Measurements from ENCODE around the gene KLHDC8A. TPM values are rescaled to one million over a fixed set of nuclear protein-coding genes. Genes with fewer than 3 reads are reported as not detected.

KLHDC8A gene
- total RNA-seq, 1 donor: not detected

GRCh38 chr1:205353612-205354011, 3.1 kb downstream of the KLHDC8A start:
- TF ChIP-seq, protein P1, sequence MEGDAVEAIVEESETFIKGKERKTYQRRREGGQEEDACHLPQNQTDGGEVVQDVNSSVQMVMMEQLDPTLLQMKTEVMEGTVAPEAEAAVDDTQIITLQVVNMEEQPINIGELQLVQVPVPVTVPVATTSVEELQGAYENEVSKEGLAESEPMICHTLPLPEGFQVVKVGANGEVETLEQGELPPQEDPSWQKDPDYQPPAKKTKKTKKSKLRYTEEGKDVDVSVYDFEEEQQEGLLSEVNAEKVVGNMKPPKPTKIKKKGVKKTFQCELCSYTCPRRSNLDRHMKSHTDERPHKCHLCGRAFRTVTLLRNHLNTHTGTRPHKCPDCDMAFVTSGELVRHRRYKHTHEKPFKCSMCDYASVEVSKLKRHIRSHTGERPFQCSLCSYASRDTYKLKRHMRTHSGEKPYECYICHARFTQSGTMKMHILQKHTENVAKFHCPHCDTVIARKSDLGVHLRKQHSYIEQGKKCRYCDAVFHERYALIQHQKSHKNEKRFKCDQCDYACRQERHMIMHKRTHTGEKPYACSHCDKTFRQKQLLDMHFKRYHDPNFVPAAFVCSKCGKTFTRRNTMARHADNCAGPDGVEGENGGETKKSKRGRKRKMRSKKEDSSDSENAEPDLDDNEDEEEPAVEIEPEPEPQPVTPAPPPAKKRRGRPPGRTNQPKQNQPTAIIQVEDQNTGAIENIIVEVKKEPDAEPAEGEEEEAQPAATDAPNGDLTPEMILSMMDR (IDR thresholded peaks at IDR 0.05; ENCODE audit: extremely low read depth, low read depth, low read length): no peak
- Histone ChIP-seq H4K20me1 (ENCODE audit: insufficient read depth, low read length) (no peaks in the 10 kb centered on the region), H3K4me3 (ENCODE audit: insufficient read depth, low read length) (no peak overlapping the region), H3K9me3 (ENCODE audit: low read depth, low read length) (no peaks in the 10 kb centered on the region), H3K4me2 (ENCODE audit: insufficient read depth, low read length) (no peak overlapping the region), H3K79me2 (ENCODE audit: insufficient read depth, low read length) (no peaks in the 10 kb centered on the region), H3K4me1 (ENCODE audit: insufficient read depth, low read length) (peaks cover 8% of the 10 kb centered on the region), H3K27ac (ENCODE audit: low read depth, low read length) (no peak overlapping the region), H3K36me3 (ENCODE audit: insufficient read depth, low read length) (no peaks in the 10 kb centered on the region), H3K27me3 (ENCODE audit: insufficient read depth, low read length) (peaks cover 23% of the 10 kb centered on the region), H2AFZ (ENCODE audit: low read length) (no peak overlapping the region)
- no peak for DNase-seq (ENCODE audit: insufficient read length, low spot score, missing footprints)

GRCh38 chr1:205353191-205353590, 3.5 kb downstream of the KLHDC8A start:
- H3K4me2 ChIP-seq (ENCODE audit: insufficient read depth, low read length): no peak overlapping the region
- no peak overlapping the region for H2AFZ ChIP-seq (ENCODE audit: low read length)
- H3K4me3 ChIP-seq (ENCODE audit: insufficient read depth, low read length): no peak overlapping the region
- H3K9me3 ChIP-seq (ENCODE audit: low read depth, low read length): no peaks in the 10 kb centered on the region
- H4K20me1 ChIP-seq (ENCODE audit: insufficient read depth, low read length): no peaks in the 10 kb centered on the region
- no peak overlapping the region for H3K27ac ChIP-seq (ENCODE audit: low read depth, low read length)
- no peaks in the 10 kb centered on the region for H3K79me2 ChIP-seq (ENCODE audit: insufficient read depth, low read length)
- H3K36me3 ChIP-seq (ENCODE audit: insufficient read depth, low read length): no peaks in the 10 kb centered on the region
- TF ChIP-seq, protein P1 (IDR thresholded peaks at IDR 0.05; ENCODE audit: extremely low read depth, low read depth, low read length): no peak
- no peak for DNase-seq (ENCODE audit: insufficient read length, low spot score, missing footprints)
- H3K27me3 ChIP-seq (ENCODE audit: insufficient read depth, low read length): peaks cover 22% of the 10 kb centered on the region
- H3K4me1 ChIP-seq (ENCODE audit: insufficient read depth, low read length): peaks cover 8% of the 10 kb centered on the region

DNA sequence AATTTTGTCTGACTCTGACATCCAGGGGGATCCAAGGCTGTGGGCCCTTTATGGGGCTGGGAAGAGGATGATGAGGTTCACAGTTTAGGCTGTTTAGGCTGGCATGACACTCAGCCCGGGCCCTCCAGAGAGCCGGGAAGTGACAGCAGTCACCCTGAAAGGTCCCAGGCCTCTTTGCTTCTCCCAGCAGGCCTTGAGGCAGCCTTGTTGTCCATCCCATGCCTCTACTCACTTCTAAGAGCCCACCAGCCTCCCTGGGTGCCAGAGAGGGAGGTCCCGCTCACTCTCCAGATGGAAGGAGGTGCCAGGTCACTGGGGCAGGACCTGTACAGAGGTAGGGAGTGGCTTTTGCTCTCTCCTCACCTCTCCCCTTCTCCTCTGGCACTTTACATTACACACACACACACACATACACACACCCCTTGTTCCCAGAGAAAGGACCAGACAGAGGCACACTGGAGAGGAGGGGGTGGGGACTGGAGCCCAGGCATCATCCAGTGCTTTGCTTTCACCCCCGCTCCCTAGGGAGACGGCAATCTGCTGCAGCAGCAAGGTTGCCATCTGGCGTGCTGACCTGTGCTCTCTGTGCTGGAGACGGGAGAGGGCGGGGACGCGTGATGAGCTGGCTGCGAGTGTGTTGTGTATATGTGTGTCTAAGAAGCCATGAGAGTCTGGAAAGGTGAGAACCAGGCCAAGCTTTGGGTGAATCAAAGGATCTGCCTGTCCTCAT, 4.6 kb downstream of the KLHDC8A start:
- TF ChIP-seq, protein P1 (IDR thresholded peaks at IDR 0.05; ENCODE audit: extremely low read depth, low read depth, low read length): no peak
- H3K4me3 ChIP-seq (ENCODE audit: insufficient read depth, low read length): no peak overlapping the region
- H3K27ac ChIP-seq (ENCODE audit: low read depth, low read length): no peak overlapping the region
- no peaks in the 10 kb centered on the region for H3K79me2 ChIP-seq (ENCODE audit: insufficient read depth, low read length)
- no peaks in the 10 kb centered on the region for H4K20me1 ChIP-seq (ENCODE audit: insufficient read depth, low read length)
- no peaks in the 10 kb centered on the region for H3K36me3 ChIP-seq (ENCODE audit: insufficient read depth, low read length)
- no peak overlapping the region for H3K4me2 ChIP-seq (ENCODE audit: insufficient read depth, low read length)
- H3K4me1 ChIP-seq (ENCODE audit: insufficient read depth, low read length): peaks cover 6% of the 10 kb centered on the region
- no peak for DNase-seq (ENCODE audit: insufficient read length, low spot score, missing footprints)
- no peak overlapping the region for H2AFZ ChIP-seq (ENCODE audit: low read length)
- peaks cover 24% of the 10 kb centered on the region for H3K27me3 ChIP-seq (ENCODE audit: insufficient read depth, low read length)
- no peaks in the 10 kb centered on the region for H3K9me3 ChIP-seq (ENCODE audit: low read depth, low read length)

GRCh38 chr1:205350691-205351141, 6.0 kb downstream of the KLHDC8A start:
- no peak for DNase-seq (ENCODE audit: insufficient read length, low spot score, missing footprints)
- Histone ChIP-seq H3K27ac (ENCODE audit: low read depth, low read length) (no peak overlapping the region), H3K9me3 (ENCODE audit: low read depth, low read length) (no peaks in the 10 kb centered on the region), H2AFZ (ENCODE audit: low read length) (no peak overlapping the region), H4K20me1 (ENCODE audit: insufficient read depth, low read length) (no peaks in the 10 kb centered on the region), H3K36me3 (ENCODE audit: insufficient read depth, low read length) (no peaks in the 10 kb centered on the region), H3K4me3 (ENCODE audit: insufficient read depth, low read length) (no peak overlapping the region), H3K79me2 (ENCODE audit: insufficient read depth, low read length) (no peaks in the 10 kb centered on the region), H3K4me1 (ENCODE audit: insufficient read depth, low read length) (peaks cover 3% of the 10 kb centered on the region), H3K27me3 (ENCODE audit: insufficient read depth, low read length) (peaks cover 32% of the 10 kb centered on the region), H3K4me2 (ENCODE audit: insufficient read depth, low read length) (no peak overlapping the region)
- TF ChIP-seq, protein P1 (IDR thresholded peaks at IDR 0.05; ENCODE audit: extremely low read depth, low read depth, low read length): no peak
